GM12878 (cell line): ENCODE data around the gene TCN1. TPM values are rescaled to one million over a fixed set of nuclear protein-coding genes. Genes with fewer than 3 reads are reported as not detected.

Experiments
- ATAC-seq: fragments of 200-7000 bp; cut with Tn5 transposase; 3 replicates; pipeline ENCODE4 v1.9.1; 2020; ENCODE audit warnings: mild to moderate bottlenecking, moderate library complexity
- BruUV-seq: library from RNA; stranded (reverse); fragments of 400-500 nt; replicated peaks from 2 replicates; lab custom pipeline; 2021; lab: Mats Ljungman, UMichigan
- CTCF ChIA-PET: fragments of 300-600 bp; sonication (Branson Sonifier 250); formaldehyde crosslinking; extraction: SDS; loops from one replicate; lab custom pipeline; 2021; ENCODE audit warnings: inconsistent platforms; lab: Yijun Ruan, JAX
- POLR2A ChIA-PET: fragments of 350-600 bp; formaldehyde crosslinking; extraction: SDS; loops from one replicate; lab custom pipeline; 2021; ENCODE audit warnings: inconsistent platforms; lab: Charles Lee
- RAD21 ChIA-PET: fragments of 300-600 bp; sonication (Branson Sonifier 250); formaldehyde crosslinking; loops from one replicate; lab custom pipeline; 2023; ENCODE audit warnings: antibody characterized with exemption; ENCODE audit not compliant: unreplicated experiment; lab: Charles Lee
- SMC1A ChIA-PET: fragments of 300-600 bp; sonication (Branson Sonifier 250); formaldehyde crosslinking; loops from one replicate; lab custom pipeline; 2023; ENCODE audit not compliant: unreplicated experiment, uncharacterized antibody; lab: Charles Lee
- DNase-seq: peaks from one replicate; pipeline ENCODE4 v3.0.0-alpha.2; 2011; ENCODE audit warnings: low read depth, low spot score
- FAIRE-seq: peaks from 3 replicates; lab custom pipeline; 2011; peaks lifted over from hg19 to GRCh38; lab: Jason Lieb, UNC
- H2AFZ ChIP-seq: 2 replicates; pipeline ENCODE4 v1.6.0; 2011; ENCODE audit warnings: low read depth, low read length, control low read depth; ENCODE audit not compliant: control insufficient read depth
- H3K27ac ChIP-seq: 2 replicates; pipeline ENCODE4 v1.5.1; 2011; ENCODE audit warnings: control low read depth; ENCODE audit not compliant: control insufficient read depth, insufficient read depth
- H3K27me3 ChIP-seq, 2 experiments: replicated peaks in 1 of 2; 2 replicates each; pipeline versions ENCODE4 v1.6.0 to v1.6.1; 2011; ENCODE audit warnings: low read length in 1 of 2; ENCODE audit not compliant: control insufficient read depth in 2 of 2, insufficient read depth in 2 of 2
- H3K36me3 ChIP-seq, 2 experiments: 2 replicates each; pipeline ENCODE4 v1.5.1; 2011; ENCODE audit warnings: low read length in 1 of 2; ENCODE audit not compliant: control insufficient read depth in 2 of 2, insufficient read depth in 2 of 2
- H3K4me1 ChIP-seq: 2 replicates; pipeline ENCODE4 v1.6.1; 2011; ENCODE audit warnings: mild to moderate bottlenecking, low read length, moderate library complexity, mixed read lengths; ENCODE audit not compliant: control insufficient read depth, insufficient read depth
- H3K4me2 ChIP-seq: 2 replicates; pipeline ENCODE4 v1.6.0; 2011; ENCODE audit warnings: control low read depth; ENCODE audit not compliant: control insufficient read depth, insufficient read depth
- H3K4me3 ChIP-seq: fragments of 200-600 bp; sonication (generic); 2 replicates; pipeline ENCODE4 v1.5.1; 2016
- H3K79me2 ChIP-seq: 2 replicates; pipeline ENCODE4 v1.6.0; 2011; ENCODE audit warnings: low read length; ENCODE audit not compliant: control insufficient read depth, insufficient read depth
- H3K9ac ChIP-seq: 2 replicates; pipeline ENCODE4 v1.8.0; 2011; ENCODE audit warnings: low read length, control low read depth, mixed read lengths; ENCODE audit not compliant: control insufficient read depth, insufficient read depth
- H3K9me3 ChIP-seq: replicated peaks from 3 replicates; pipeline ENCODE4 v1.5.1; 2011; ENCODE audit warnings: mild to moderate bottlenecking, low read length; ENCODE audit not compliant: control insufficient read depth, insufficient read depth
- H4K20me1 ChIP-seq: 2 replicates; pipeline ENCODE4 v1.6.0; 2011; ENCODE audit not compliant: control insufficient read depth, insufficient read depth
- BHLHE40 ChIP-seq, 2 experiments: fragments of 450-650 bp in 1 of 2; IDR thresholded peaks; 2 replicates each; pipeline ENCODE4 v1.6.1; 2011 to 2017; ENCODE audit warnings: low read depth in 2 of 2, borderline replicate concordance in 1 of 2, improper control_type of control experiment in 1 of 2, low read length in 1 of 2, mild to moderate bottlenecking in 1 of 2
- MTA2 ChIP-seq: fragments of 450-650 bp; IDR thresholded peaks from 2 replicates; pipeline ENCODE4 v1.6.1; 2016; ENCODE audit warnings: low read depth, mild to moderate bottlenecking, moderate library complexity
- NR2C2 ChIP-seq: IDR thresholded peaks from 2 replicates; pipeline ENCODE4 v1.6.1; 2011; ENCODE audit warnings: borderline replicate concordance, low read depth; ENCODE audit not compliant: control insufficient read depth, insufficient read length
- RAD21 ChIP-seq: IDR thresholded peaks from 2 replicates; pipeline ENCODE4 v1.6.1; 2011; ENCODE audit warnings: mild to moderate bottlenecking, low read depth, low read length, moderate library complexity; ENCODE audit not compliant: insufficient read depth
- RCOR1 ChIP-seq: conservative IDR thresholded peaks from 2 replicates; pipeline ENCODE4 v1.6.1; 2012; ENCODE audit warnings: low read depth, low read length, improper control_type of control experiment
- TCF12 ChIP-seq: IDR thresholded peaks from 2 replicates; pipeline ENCODE4 v1.6.1; 2011; ENCODE audit warnings: low read depth, mild to moderate bottlenecking, low read length
- ZNF217 ChIP-seq: fragments of 450-650 bp; IDR thresholded peaks from 2 replicates; pipeline ENCODE4 v1.6.1; 2017; ENCODE audit warnings: antibody characterized with exemption, mild to moderate bottlenecking
- WGBS: methylation state at CpG from one replicate; pipeline ENCODE4 v1.1.6; 2016; ENCODE audit warnings: low lambda C conversion rate; ENCODE audit not compliant: insufficient replicate concordance, insufficient coverage; ENCODE audit errors: missing lambda C conversion rate; 5-methylcytosine and 5-hydroxymethylcytosine counted together
- in situ Hi-C: fragments of 300-500 bp; cut with MboI; formaldehyde crosslinking; loops from 9 replicates; pipeline ENCODE4 v1.14.3; 2018; ENCODE audit warnings: mixed read lengths
- intact Hi-C: fragments of 100-400 bp; cut with micrococcal nuclease; formaldehyde crosslinking; loops from one replicate; pipeline ENCODE4 v1.14.2; 2022; ENCODE audit not compliant: unreplicated experiment
- polyA plus RNA-seq, 11 experiments: library from polyadenylated mRNA; depleted of rRNA in 4 of 11; unstranded in 6 of 11; stranded (reverse) in 5 of 11; fragments of >200 nt; fragmentation: Nextera tagmentation in 4 of 11; fragmentation: Illumina TruSeq in 1 of 11; extraction: Ambion mirVana in 4 of 11; extraction: Trizol in 1 of 11; gene quantifications; 1 replicate in 1 of 11; 2 replicates in 10 of 11; pipeline versions ENCODE4 v1.2.1 to v1.2.3, GENCODE V29; 2011 to 2016; ENCODE audit warnings: inconsistent platforms in 2 of 11, missing spikeins in 2 of 11, low read depth in 1 of 11
- total RNA-seq, 4 experiments: library from RNA; depleted of rRNA in 3 of 4; stranded (reverse); fragments of >200 nt in 3 of 4; fragmentation: Illumina TruSeq in 1 of 4; extraction: Trizol in 1 of 4; gene quantifications; 2 replicates each; pipeline versions ENCODE4 v1.2.1 to v1.2.3, GENCODE V29; 2013 to 2021
- TF ChIP-seq, protein P1 (sequence below): fragments of 450-650 bp; formaldehyde crosslinking; IDR thresholded peaks from 2 replicates; pipeline ENCODE4 v1.4.0; 2020; ENCODE audit warnings: mild to moderate bottlenecking, moderate library complexity
- TF ChIP-seq, protein P2 (sequence below): fragments of 450-650 bp; IDR thresholded peaks from 2 replicates; pipeline ENCODE4 v1.6.1; 2017; ENCODE audit warnings: borderline replicate concordance
- TF ChIP-seq, protein P3 (sequence below): fragments of 150-350 bp; IDR thresholded peaks from 2 replicates; pipeline ENCODE4 v1.6.1; 2014; ENCODE audit warnings: mild to moderate bottlenecking, low read depth, low read length

Gene TCN1
- total and polyA plus RNA-seq, 10 of the 15 experiments (the other 5 are each of a cell fraction or from before 2014, with no cell fraction given) = not detected

DNA sequence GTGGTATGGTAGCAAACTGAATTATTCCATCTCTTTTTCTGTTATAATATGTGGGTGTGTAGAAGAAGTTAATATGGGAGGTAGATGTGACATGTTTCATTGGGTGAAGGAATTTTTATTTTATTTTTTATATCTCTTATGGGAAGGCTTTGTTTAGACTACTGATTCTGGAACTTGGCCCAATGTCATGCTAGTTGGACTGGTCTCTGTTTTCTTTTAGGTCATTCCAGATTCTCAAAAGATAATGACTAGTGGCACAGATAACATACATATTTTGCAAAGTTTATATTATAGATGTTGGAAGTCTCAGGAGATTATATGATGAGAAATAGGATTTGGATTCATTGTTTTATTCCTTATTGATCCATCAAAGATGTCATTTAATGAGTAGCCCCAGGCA, 11.0 kb upstream of the TCN1 start:
- RAD21 ChIA-PET = no interaction called here
- no peaks in the 10 kb centered on the region for H3K4me1 ChIP-seq
- ATAC-seq (no peak), FAIRE-seq (no peak), DNase-seq (no peak)
- no peak overlapping the region for H2AFZ ChIP-seq
- H3K9me3 ChIP-seq = no peaks in the 10 kb centered on the region
- no TSS peak for BruUV-seq
- TF ChIP-seq RAD21 = no peak
- TF ChIP-seq, protein P1, sequence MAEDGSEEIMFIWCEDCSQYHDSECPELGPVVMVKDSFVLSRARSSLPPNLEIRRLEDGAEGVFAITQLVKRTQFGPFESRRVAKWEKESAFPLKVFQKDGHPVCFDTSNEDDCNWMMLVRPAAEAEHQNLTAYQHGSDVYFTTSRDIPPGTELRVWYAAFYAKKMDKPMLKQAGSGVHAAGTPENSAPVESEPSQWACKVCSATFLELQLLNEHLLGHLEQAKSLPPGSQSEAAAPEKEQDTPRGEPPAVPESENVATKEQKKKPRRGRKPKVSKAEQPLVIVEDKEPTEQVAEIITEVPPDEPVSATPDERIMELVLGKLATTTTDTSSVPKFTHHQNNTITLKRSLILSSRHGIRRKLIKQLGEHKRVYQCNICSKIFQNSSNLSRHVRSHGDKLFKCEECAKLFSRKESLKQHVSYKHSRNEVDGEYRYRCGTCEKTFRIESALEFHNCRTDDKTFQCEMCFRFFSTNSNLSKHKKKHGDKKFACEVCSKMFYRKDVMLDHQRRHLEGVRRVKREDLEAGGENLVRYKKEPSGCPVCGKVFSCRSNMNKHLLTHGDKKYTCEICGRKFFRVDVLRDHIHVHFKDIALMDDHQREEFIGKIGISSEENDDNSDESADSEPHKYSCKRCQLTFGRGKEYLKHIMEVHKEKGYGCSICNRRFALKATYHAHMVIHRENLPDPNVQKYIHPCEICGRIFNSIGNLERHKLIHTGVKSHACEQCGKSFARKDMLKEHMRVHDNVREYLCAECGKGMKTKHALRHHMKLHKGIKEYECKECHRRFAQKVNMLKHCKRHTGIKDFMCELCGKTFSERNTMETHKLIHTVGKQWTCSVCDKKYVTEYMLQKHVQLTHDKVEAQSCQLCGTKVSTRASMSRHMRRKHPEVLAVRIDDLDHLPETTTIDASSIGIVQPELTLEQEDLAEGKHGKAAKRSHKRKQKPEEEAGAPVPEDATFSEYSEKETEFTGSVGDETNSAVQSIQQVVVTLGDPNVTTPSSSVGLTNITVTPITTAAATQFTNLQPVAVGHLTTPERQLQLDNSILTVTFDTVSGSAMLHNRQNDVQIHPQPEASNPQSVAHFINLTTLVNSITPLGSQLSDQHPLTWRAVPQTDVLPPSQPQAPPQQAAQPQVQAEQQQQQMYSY = no peak
- no peak overlapping the region for H3K4me2 ChIP-seq
- intact Hi-C loops (no loop called here), in situ Hi-C loops (no loop called here)
- POLR2A ChIA-PET = no interaction called here
- no peaks in the 10 kb centered on the region for H3K36me3 ChIP-seq
- no peak overlapping the region for H3K4me3 ChIP-seq
- no peak overlapping the region for H3K27ac ChIP-seq
- H3K27me3 ChIP-seq = no peaks in the 10 kb centered on the region
- H3K9ac ChIP-seq = no peak overlapping the region
- H4K20me1 ChIP-seq = no peaks in the 10 kb centered on the region
- SMC1A ChIA-PET = no interaction called here
- H3K79me2 ChIP-seq = no peaks in the 10 kb centered on the region
- CTCF ChIA-PET = no interaction called here

DNA sequence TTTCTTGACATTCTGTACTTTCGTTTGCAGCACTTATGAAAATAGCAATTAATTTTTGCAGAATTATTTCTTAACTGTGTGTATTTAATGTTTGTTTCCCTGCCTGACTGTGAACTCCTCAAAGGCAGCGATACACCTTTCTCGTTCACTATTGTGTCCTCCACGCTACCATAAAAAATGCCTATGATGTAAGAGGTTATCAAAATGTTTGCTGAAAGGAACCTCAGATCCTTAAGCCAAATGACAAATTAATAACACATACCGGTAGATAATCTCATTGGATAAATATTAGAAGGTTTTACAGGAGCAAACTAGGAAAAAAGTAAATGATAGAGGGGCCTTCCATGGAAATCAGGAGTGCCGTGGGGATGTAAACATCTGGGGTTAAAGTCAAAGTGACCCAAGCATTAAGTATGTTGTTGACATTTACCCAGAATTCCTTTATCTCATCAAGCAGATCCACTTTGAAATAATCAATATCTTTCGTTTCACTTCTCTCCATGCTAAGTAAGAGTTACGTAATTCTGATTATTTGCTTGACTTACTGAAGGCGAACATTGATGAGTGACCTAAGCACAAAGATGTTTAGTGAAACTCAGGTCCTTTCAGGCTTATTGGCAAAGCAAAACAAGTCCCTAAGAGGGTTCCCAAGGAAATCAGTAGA, 9.7 kb upstream of the TCN1 start:
- ChIA-PET CTCF (no interaction called here), SMC1A (interaction anchor here (1.5 kb wide), 1 partner anchor 51 kb away, joined by 3 read pairs; no protein-coding TSS in a partner anchor), RAD21 (no interaction called here), POLR2A (no interaction called here)
- Histone ChIP-seq H3K27ac (no peak overlapping the region), H3K27me3 (no peaks in the 10 kb centered on the region), H3K9me3 (no peaks in the 10 kb centered on the region), H3K4me1 (no peaks in the 10 kb centered on the region), H3K9ac (no peak overlapping the region), H3K4me3 (no peak overlapping the region), H4K20me1 (no peaks in the 10 kb centered on the region), H3K36me3 (no peaks in the 10 kb centered on the region), H3K79me2 (no peaks in the 10 kb centered on the region), H2AFZ (no peak overlapping the region), H3K4me2 (no peak overlapping the region)
- in situ Hi-C loops = no loop called here
- ATAC-seq (no peak), FAIRE-seq (no peak), DNase-seq (no peak)
- intact Hi-C loops = no loop called here
- BruUV-seq = no TSS peak
- 48% methylated on average over 9 of the region's 9 CpGs for WGBS
- no peak for TF ChIP-seq RCOR1
- TF ChIP-seq TCF12 = no peak
- TF ChIP-seq, protein P2, sequence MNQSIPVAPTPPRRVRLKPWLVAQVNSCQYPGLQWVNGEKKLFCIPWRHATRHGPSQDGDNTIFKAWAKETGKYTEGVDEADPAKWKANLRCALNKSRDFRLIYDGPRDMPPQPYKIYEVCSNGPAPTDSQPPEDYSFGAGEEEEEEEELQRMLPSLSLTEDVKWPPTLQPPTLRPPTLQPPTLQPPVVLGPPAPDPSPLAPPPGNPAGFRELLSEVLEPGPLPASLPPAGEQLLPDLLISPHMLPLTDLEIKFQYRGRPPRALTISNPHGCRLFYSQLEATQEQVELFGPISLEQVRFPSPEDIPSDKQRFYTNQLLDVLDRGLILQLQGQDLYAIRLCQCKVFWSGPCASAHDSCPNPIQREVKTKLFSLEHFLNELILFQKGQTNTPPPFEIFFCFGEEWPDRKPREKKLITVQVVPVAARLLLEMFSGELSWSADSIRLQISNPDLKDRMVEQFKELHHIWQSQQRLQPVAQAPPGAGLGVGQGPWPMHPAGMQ = no peak
- TF ChIP-seq MTA2 = no peak
- TF ChIP-seq BHLHE40 (IDR thresholded peaks at IDR 0.05; ENCODE audit: borderline replicate concordance in 1 of 2, low read depth in 2 of 2, low read length in 1 of 2) = no peak
- TF ChIP-seq, protein P3, sequence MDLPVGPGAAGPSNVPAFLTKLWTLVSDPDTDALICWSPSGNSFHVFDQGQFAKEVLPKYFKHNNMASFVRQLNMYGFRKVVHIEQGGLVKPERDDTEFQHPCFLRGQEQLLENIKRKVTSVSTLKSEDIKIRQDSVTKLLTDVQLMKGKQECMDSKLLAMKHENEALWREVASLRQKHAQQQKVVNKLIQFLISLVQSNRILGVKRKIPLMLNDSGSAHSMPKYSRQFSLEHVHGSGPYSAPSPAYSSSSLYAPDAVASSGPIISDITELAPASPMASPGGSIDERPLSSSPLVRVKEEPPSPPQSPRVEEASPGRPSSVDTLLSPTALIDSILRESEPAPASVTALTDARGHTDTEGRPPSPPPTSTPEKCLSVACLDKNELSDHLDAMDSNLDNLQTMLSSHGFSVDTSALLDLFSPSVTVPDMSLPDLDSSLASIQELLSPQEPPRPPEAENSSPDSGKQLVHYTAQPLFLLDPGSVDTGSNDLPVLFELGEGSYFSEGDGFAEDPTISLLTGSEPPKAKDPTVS = no peak
- TF ChIP-seq NR2C2 = no peak
- TF ChIP-seq ZNF217 = no peak
